Suprapubic skin (tissue), 4 donors: ENCODE results near the gene DOHH.

Source experiments
- EP300 ChIP-seq: sonication (generic); formaldehyde crosslinking; IDR thresholded peaks from one replicate; pipeline ENCODE4 v1.6.1; 2017; ENCODE audit warnings: antibody characterized with exemption
- POLR2A ChIP-seq, 2 donors: fragments of 450-650 bp; IDR thresholded peaks; one replicate each; pipeline ENCODE4 v1.6.1; 2017; ENCODE audit warnings: antibody characterized with exemption in 2 of 2, mild to moderate bottlenecking in 2 of 2, moderate library complexity in 2 of 2
- POLR2AphosphoS5 ChIP-seq, 3 donors: sonication (generic); formaldehyde crosslinking; IDR thresholded peaks; one replicate each; pipeline ENCODE4 v1.6.1; 2017; ENCODE audit warnings: antibody characterized with exemption in 3 of 3

GRCh38 chr19:3510727-3511126 is 10.3 kb upstream of the DOHH start:
- TF ChIP-seq EP300: no peak
- no peak for TF ChIP-seq POLR2A (IDR thresholded peaks at IDR 0.05)
- no peak for TF ChIP-seq POLR2AphosphoS5 (IDR thresholded peaks at IDR 0.05)
